ENCODE data around the gene PAXIP1. TPM values are rescaled to one million over a fixed set of nuclear protein-coding genes. Genes with fewer than 3 reads are reported as not detected.

PAXIP1 gene
- total RNA-seq, 1 donor from 2014 or later: 27.7 TPM

DNA sequence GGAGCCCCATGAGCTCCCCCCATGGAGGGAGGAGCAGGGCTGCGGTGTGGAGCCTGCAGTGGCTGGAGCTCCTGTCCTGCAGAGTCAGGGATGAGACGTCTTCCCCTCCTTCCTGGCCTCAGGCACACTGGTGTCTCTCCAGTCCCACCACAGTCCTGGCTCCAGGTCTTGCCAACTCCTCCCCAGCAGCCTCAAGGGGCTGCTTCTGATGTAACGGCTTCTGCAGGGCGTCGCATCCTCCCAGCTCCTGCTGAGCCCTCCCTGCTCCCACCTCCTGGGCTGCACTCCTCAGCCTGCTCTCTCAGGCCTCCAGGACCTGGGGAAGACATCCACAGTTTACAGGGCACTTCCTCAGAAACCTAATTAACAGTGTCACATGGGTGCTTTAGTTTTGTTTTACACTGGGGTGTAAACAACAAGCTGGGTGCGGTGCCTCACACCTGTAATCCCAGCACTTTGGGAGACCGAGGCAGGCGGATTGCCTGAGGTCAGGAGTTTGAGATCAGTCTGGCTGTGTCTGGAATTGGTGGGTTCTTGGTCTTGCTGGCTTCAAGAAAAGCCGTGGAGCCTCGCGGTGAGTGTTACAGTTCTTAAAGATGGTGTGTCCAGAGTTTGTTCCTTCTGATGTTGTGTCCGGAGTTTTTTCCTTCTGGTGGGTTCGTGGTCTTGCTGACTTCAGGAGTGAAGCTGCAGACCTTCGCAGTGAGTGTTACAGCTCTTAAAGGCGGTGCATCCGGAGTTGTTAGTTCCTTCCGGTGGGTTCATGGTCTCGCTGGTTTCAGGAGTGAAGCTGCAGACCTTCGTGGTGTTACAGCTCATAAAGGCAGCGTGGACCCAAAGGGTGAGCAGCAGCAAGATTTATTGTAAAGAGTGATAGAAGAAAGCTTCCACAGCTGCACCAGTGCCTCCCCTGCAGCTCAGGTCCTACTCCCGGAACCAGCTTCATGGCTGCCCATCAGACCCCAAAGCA, 95.0 kb downstream of the PAXIP1 start:
- Mint-ChIP-seq H3K27me3 (peaks cover 7% of the 10 kb centered on the region), H3K36me3 (ENCODE audit: insufficient read depth) (peaks cover 4% of the 10 kb centered on the region), H3K4me3 (ENCODE audit: low read depth) (no peak overlapping the region), H3K27ac (peak overlapping the region; percentile 20), H3K9me3 (ENCODE audit: low read depth) (peaks cover 6% of the 10 kb centered on the region), H3K4me1 (ENCODE audit: low read depth) (peaks cover 17% of the 10 kb centered on the region)
- DNase-seq (ENCODE audit: low spot score, unreplicated experiment): no peak
- TF ChIP-seq, protein P1, sequence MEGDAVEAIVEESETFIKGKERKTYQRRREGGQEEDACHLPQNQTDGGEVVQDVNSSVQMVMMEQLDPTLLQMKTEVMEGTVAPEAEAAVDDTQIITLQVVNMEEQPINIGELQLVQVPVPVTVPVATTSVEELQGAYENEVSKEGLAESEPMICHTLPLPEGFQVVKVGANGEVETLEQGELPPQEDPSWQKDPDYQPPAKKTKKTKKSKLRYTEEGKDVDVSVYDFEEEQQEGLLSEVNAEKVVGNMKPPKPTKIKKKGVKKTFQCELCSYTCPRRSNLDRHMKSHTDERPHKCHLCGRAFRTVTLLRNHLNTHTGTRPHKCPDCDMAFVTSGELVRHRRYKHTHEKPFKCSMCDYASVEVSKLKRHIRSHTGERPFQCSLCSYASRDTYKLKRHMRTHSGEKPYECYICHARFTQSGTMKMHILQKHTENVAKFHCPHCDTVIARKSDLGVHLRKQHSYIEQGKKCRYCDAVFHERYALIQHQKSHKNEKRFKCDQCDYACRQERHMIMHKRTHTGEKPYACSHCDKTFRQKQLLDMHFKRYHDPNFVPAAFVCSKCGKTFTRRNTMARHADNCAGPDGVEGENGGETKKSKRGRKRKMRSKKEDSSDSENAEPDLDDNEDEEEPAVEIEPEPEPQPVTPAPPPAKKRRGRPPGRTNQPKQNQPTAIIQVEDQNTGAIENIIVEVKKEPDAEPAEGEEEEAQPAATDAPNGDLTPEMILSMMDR (IDR thresholded peaks at IDR 0.05; ENCODE audit: unreplicated experiment): no peak

- Mint-ChIP-seq H3K4me1 (ENCODE audit: low read depth) (peaks cover 21% of the 10 kb centered on the region), H3K9me3 (ENCODE audit: low read depth) (peaks cover 6% of the 10 kb centered on the region), H3K36me3 (ENCODE audit: insufficient read depth) (peaks cover 4% of the 10 kb centered on the region), H3K4me3 (ENCODE audit: low read depth) (no peak overlapping the region), H3K27ac (no peak overlapping the region), H3K27me3 (peaks cover 3% of the 10 kb centered on the region)
- DNase-seq (ENCODE audit: low spot score, unreplicated experiment): no peak
- TF ChIP-seq, protein P1 (IDR thresholded peaks at IDR 0.05; ENCODE audit: unreplicated experiment): no peak
These were observed 96.1 kb downstream of the PAXIP1 start for GRCh38 chr7:154906736-154907355.

DNA sequence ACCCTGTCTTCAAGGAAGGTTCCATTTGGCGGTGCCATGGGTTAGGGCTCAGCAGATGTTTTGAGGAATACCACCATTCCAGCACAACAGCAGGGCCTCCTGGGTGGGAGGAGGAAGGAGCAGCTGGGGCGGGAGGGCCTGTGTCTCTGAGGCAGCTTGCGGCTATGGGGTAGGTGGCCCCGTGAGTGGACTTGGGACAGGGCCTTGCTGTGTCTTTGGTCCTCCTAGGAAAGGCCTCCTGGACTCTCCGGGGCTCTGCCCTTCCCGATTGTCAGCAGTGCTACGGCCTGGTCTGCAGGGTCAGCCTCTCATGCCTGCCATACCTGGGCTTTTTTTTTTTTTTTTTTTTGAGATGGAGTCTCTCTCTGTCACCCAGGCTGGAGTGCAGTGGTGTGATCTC, 96.7 kb downstream of the PAXIP1 start:
- H3K27me3 Mint-ChIP-seq: peaks cover 3% of the 10 kb centered on the region

DNA sequence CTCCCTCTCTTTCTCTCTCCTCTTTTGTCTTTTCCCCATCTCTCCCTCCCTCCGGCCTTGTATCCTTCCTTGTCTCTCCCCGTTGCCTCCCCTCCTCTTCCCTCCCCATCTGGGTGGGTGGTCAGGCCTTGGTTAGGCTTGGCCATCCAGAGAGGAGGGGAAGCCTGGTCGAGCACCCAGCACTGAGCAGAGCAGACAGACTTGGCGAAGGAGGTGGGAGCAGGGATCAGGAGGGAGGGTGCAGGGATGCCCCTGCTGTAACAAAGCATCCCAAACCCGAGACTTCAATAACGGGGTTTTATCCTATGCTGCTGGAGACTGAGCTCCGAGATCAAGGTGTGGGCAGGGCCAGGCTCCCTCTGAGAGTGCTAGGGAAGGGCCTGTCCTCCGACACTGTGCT, 97.3 kb downstream of the PAXIP1 start:
- H3K27me3 Mint-ChIP-seq: peaks cover 3% of the 10 kb centered on the region
- no peak overlapping the region for H3K27ac Mint-ChIP-seq
- no peak overlapping the region for H3K4me3 Mint-ChIP-seq (ENCODE audit: low read depth)
- peaks cover 2% of the 10 kb centered on the region for H3K36me3 Mint-ChIP-seq (ENCODE audit: insufficient read depth)
- no peaks in the 10 kb centered on the region for H3K9me3 Mint-ChIP-seq (ENCODE audit: low read depth)
- peaks cover 21% of the 10 kb centered on the region for H3K4me1 Mint-ChIP-seq (ENCODE audit: low read depth)
- no peak for DNase-seq (ENCODE audit: low spot score, unreplicated experiment)
- TF ChIP-seq, protein P1 (IDR thresholded peaks at IDR 0.05; ENCODE audit: unreplicated experiment): no peak

More for the DNA sequence above, 96.7 kb downstream of the PAXIP1 start:
- Mint-ChIP-seq H3K9me3 (ENCODE audit: low read depth) (peaks cover 3% of the 10 kb centered on the region), H3K36me3 (ENCODE audit: insufficient read depth) (peaks cover 2% of the 10 kb centered on the region), H3K4me3 (ENCODE audit: low read depth) (no peak overlapping the region), H3K4me1 (ENCODE audit: low read depth) (peaks cover 21% of the 10 kb centered on the region), H3K27ac (no peak overlapping the region)
- no peak for DNase-seq (ENCODE audit: low spot score, unreplicated experiment)
- TF ChIP-seq, protein P1 (IDR thresholded peaks at IDR 0.05; ENCODE audit: unreplicated experiment): no peak

DNA sequence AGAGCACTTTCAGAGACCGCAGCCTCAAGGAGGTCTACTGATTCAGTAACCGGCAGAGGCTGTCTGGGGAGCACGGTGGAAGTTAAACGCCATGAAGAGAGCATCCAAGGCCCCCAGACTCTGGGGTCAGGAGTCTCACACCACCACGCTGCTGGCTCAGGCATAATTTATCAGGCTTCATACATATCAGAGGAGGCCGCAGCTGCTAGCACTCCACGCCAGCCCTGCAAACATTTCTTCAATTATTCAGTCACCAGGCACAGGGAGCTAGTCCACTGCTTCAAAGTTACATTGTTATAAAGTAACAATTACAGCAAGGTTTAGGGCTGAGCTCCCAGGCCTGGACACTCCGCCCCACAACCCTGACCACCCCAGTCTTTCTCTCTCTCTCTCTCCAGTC, 97.8 kb downstream of the PAXIP1 start:
- TF ChIP-seq, protein P1 (IDR thresholded peaks at IDR 0.05; ENCODE audit: unreplicated experiment): no peak
- Mint-ChIP-seq H3K36me3 (ENCODE audit: insufficient read depth) (peaks cover 2% of the 10 kb centered on the region), H3K4me3 (ENCODE audit: low read depth) (peak overlapping the region; percentile 42), H3K4me1 (ENCODE audit: low read depth) (peaks cover 21% of the 10 kb centered on the region), H3K27me3 (peaks cover 3% of the 10 kb centered on the region), H3K27ac (peak overlapping the region; percentile 88), H3K9me3 (ENCODE audit: low read depth) (no peaks in the 10 kb centered on the region)
- DNase-seq (ENCODE audit: low spot score, unreplicated experiment): no peak
